Ascending aorta (tissue), 2 donors: ENCODE results near the gene TM4SF1. TPM values are rescaled to one million over a fixed set of nuclear protein-coding genes. Genes with fewer than 3 reads are reported as not detected.
A peak's percentile ranks its signal among the peaks of the same experiment; 100 is the strongest.

Source experiments
- DNase-seq, 2 donors: peaks; one replicate each; pipeline ENCODE4 v3.0.0-alpha.2; 2019; ENCODE audit warnings: low spot score in 2 of 2
- H3K27ac ChIP-seq, 2 donors: fragments of 200-600 bp; sonication (generic); one replicate each; pipeline ENCODE4 v1.5.1; 2016 to 2017; ENCODE audit warnings: mild to moderate bottlenecking in 1 of 2
- H3K27me3 ChIP-seq: fragments of 200-600 bp; sonication (generic); one replicate; pipeline ENCODE4 v1.5.1; 2017
- H3K36me3 ChIP-seq, 2 donors: fragments of 200-600 bp; sonication (generic); one replicate each; pipeline ENCODE4 v1.5.1; 2016
- H3K4me1 ChIP-seq, 2 donors: fragments of 200-600 bp; sonication (generic); one replicate each; pipeline ENCODE4 v1.5.1; 2016 to 2017; ENCODE audit warnings: mild to moderate bottlenecking in 1 of 2
- H3K4me3 ChIP-seq, 2 donors: fragments of 200-600 bp; sonication (generic); one replicate each; pipeline ENCODE4 v1.5.1; 2016 to 2017; ENCODE audit warnings: mild to moderate bottlenecking in 1 of 2
- H3K9me3 ChIP-seq, 2 donors: fragments of 200-600 bp; sonication (generic); one replicate each; pipeline ENCODE4 v1.5.1; 2016
- intact Hi-C: fragments of 100-400 bp; cut with DNase I; formaldehyde crosslinking; loops from one replicate; pipeline ENCODE4 v1.15.1; 2023
- total RNA-seq: library from RNA; depleted of rRNA; stranded (reverse); fragments of >200 nt; gene quantifications from one replicate; pipeline ENCODE4 v1.1.0, GENCODE V29; 2016
- TF ChIP-seq, protein P1 (sequence below), 3 experiments: fragments of 200-600 bp in 2 of 3; fragments of 450-650 bp in 1 of 3; sonication (generic) in 2 of 3; IDR thresholded peaks; one replicate each; pipeline ENCODE4 v1.5.1; 2016 to 2019; ENCODE audit warnings: antibody characterized with exemption in 3 of 3, mild to moderate bottlenecking in 1 of 3, moderate library complexity in 1 of 3

The TM4SF1 gene
- total RNA-seq, 1 donor from 2014 or later: 487 TPM

DNA sequence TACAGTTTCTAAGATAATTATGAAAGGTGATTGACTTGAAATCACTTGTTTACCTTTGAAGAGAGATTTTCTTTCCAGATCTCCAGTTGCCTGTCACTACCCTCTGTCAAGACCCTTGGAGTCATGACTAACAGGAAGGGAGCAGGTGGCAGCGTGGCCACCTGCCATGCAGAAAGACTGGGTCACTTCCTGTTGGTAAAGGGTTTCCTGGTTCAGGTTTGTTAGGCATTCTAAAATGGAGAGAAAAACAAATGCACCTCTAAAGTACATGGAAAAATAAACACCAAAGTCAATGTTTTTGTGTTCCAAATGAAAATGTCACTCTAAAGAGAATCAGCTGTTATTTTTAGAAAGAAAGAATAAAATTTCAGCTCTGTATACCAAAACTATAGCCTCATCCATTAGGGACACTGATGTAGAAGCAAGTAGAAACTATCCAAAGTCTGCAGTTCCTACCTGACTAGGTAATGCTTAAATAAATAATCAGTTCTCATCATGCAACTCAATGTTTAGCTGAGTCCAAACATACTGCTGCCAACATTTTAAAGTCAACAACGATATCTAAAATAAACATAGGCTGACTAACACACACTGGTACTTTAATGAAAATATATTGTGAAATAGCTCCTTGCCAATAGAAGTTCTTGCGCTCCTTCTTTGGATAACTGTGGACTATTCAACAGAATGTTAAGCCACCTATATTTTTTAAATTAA lies 23.9 kb upstream of the TM4SF1 start:
- Histone ChIP-seq H3K4me3 (no peak overlapping the region), H3K27ac (peak overlapping the region; percentile 79 to 89), H3K27me3 (no peaks in the 10 kb centered on the region), H3K9me3 (no peaks in the 10 kb centered on the region), H3K4me1 (peaks cover 0 to 11% of the 10 kb centered on the region in 2 donors), H3K36me3 (no peaks in the 10 kb centered on the region)
- intact Hi-C loops: loop anchor here (2.0 kb wide), 1 partner anchor 71 kb away; no protein-coding TSS in a partner anchor
- TF ChIP-seq, protein P1, sequence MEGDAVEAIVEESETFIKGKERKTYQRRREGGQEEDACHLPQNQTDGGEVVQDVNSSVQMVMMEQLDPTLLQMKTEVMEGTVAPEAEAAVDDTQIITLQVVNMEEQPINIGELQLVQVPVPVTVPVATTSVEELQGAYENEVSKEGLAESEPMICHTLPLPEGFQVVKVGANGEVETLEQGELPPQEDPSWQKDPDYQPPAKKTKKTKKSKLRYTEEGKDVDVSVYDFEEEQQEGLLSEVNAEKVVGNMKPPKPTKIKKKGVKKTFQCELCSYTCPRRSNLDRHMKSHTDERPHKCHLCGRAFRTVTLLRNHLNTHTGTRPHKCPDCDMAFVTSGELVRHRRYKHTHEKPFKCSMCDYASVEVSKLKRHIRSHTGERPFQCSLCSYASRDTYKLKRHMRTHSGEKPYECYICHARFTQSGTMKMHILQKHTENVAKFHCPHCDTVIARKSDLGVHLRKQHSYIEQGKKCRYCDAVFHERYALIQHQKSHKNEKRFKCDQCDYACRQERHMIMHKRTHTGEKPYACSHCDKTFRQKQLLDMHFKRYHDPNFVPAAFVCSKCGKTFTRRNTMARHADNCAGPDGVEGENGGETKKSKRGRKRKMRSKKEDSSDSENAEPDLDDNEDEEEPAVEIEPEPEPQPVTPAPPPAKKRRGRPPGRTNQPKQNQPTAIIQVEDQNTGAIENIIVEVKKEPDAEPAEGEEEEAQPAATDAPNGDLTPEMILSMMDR (IDR thresholded peaks at IDR 0.05): no peak
- DNase-seq: no peak

DNA sequence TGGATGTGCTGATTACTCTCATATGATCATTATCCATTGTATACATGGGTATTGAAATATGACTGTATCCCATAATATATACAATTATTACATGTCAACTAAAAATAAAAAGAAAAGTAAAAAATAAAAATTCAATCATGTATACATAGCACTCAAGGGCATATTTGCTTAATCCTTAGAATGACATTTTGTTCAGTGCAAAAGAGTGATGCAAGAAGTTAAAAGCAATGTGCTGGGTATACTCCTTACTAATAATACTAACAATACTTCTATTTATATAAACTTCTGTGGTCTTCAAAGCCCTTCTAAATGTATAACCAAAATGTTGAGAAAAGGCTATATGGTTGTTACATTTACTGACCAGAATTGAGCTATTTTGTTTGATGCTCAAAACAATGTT lies 23.2 kb upstream of the TM4SF1 start:
- no peak for DNase-seq
- TF ChIP-seq, protein P1 (IDR thresholded peaks at IDR 0.05): no peak
- Histone ChIP-seq H3K9me3 (no peaks in the 10 kb centered on the region), H3K36me3 (no peaks in the 10 kb centered on the region), H3K27ac (peak overlapping the region; percentile 79 to 89), H3K4me1 (peaks cover 0 to 11% of the 10 kb centered on the region in 2 donors), H3K27me3 (no peaks in the 10 kb centered on the region), H3K4me3 (no peak overlapping the region)
- intact Hi-C loops: loop anchor here (2.0 kb wide), 1 partner anchor 72 kb away; no protein-coding TSS in a partner anchor

DNA sequence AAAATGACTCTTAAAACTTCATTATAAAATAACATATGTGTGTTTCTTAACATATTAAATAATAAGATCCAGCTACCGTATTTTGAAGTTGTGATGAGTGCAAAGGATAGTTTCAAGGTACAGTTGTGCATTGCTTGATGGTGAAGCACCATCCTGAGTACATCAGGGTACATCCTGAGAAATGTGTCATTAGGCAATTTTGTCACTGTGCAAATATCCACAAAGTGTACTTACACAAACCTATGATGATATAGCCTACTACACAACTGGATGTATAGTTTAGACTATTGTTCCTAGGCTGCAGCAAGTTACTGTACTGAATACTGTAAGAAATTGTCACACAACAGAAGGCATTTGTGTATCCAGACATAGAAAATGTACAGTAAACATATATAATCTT lies 20.8 kb upstream of the TM4SF1 start:
- DNase-seq: no peak
- Histone ChIP-seq H3K4me1 (peaks cover 0 to 25% of the 10 kb centered on the region in 2 donors), H3K27ac (no peak overlapping the region), H3K36me3 (no peaks in the 10 kb centered on the region), H3K9me3 (no peaks in the 10 kb centered on the region), H3K27me3 (no peaks in the 10 kb centered on the region), H3K4me3 (no peak overlapping the region)
- TF ChIP-seq, protein P1 (IDR thresholded peaks at IDR 0.05): no peak
- intact Hi-C loops: loop anchor here (10.0 kb wide), 1 partner anchor 257 kb away; the partner anchor contains the start of gene WWTR1

DNA sequence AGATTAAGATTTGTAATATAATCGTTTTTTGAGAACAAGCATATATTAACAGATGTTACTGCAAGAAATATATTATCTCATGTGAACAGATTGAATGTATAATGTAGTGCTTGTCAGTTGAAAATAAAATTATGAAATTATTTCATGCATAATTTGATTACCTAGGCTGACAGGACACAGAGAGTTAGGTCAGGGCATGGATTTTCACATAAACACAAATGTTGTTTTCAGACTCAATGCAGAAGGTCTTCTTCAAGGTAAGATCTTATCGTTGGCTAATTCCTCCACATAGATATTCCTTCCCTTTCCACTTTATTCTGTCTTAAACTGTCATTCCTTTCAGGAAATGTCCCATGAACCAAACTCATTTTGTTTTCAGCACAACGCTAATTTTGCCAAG lies 20.1 kb upstream of the TM4SF1 start:
- Histone ChIP-seq H3K9me3 (no peaks in the 10 kb centered on the region), H3K4me1 (peaks cover 0 to 22% of the 10 kb centered on the region in 2 donors), H3K4me3 (no peak overlapping the region), H3K27me3 (no peaks in the 10 kb centered on the region), H3K36me3 (no peaks in the 10 kb centered on the region), H3K27ac (no peak overlapping the region)
- intact Hi-C loops: loop anchor here (10.0 kb wide), 1 partner anchor 257 kb away; the partner anchor contains the start of gene WWTR1
- DNase-seq: no peak
- TF ChIP-seq, protein P1 (IDR thresholded peaks at IDR 0.05): no peak

DNA sequence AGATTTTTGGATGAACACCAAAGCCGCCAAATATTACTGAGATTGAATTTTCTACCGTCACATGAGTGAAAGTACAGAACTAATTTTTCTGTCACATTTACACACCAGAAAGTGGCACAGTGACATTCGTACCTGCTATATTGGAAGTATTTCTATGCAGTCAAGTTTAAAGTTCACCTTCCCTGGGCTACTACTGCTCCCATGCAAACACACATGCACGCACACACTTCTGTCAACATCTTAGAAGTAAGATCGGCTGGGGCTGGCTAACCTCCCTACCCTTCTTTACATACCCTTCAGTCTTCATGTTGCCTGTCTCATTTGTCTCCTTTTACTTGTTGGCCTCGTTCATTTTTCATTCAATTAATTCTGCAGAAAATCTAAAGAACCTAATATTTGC lies 19.0 kb upstream of the TM4SF1 start:
- Histone ChIP-seq H3K4me3 (no peak overlapping the region), H3K9me3 (no peaks in the 10 kb centered on the region), H3K27ac (peak overlapping the region; percentile 56 to 69), H3K36me3 (no peaks in the 10 kb centered on the region), H3K27me3 (no peaks in the 10 kb centered on the region), H3K4me1 (peaks cover 0 to 16% of the 10 kb centered on the region in 2 donors)
- no peak for DNase-seq
- TF ChIP-seq, protein P1 (IDR thresholded peaks at IDR 0.05): no peak
- intact Hi-C loops: loop anchor here (10.0 kb wide), 1 partner anchor 258 kb away; the partner anchor contains the start of gene WWTR1
